ENCODE measurements around the gene TMEM87A.

GRCh38 chr15:42201801-42202200 is 71.4 kb downstream of the TMEM87A start:
- TF ChIP-seq, protein P1, sequence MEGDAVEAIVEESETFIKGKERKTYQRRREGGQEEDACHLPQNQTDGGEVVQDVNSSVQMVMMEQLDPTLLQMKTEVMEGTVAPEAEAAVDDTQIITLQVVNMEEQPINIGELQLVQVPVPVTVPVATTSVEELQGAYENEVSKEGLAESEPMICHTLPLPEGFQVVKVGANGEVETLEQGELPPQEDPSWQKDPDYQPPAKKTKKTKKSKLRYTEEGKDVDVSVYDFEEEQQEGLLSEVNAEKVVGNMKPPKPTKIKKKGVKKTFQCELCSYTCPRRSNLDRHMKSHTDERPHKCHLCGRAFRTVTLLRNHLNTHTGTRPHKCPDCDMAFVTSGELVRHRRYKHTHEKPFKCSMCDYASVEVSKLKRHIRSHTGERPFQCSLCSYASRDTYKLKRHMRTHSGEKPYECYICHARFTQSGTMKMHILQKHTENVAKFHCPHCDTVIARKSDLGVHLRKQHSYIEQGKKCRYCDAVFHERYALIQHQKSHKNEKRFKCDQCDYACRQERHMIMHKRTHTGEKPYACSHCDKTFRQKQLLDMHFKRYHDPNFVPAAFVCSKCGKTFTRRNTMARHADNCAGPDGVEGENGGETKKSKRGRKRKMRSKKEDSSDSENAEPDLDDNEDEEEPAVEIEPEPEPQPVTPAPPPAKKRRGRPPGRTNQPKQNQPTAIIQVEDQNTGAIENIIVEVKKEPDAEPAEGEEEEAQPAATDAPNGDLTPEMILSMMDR (IDR thresholded peaks at IDR 0.05): no peak
- TF ChIP-seq POLR2AphosphoS5 (IDR thresholded peaks at IDR 0.05; ENCODE audit: insufficient read depth in 1 of 2, low read depth in 1 of 2): no peak
- TF ChIP-seq POLR2A (IDR thresholded peaks at IDR 0.05): no peak

Measured in vagina (tissue), 2 donors.